ENCODE data around the gene SLC6A1. TPM values are rescaled to one million over a fixed set of nuclear protein-coding genes. Genes with fewer than 3 reads are reported as not detected.

Gene SLC6A1
- total RNA-seq, 1 experiment from 2014 or later, result not detected

DNA sequence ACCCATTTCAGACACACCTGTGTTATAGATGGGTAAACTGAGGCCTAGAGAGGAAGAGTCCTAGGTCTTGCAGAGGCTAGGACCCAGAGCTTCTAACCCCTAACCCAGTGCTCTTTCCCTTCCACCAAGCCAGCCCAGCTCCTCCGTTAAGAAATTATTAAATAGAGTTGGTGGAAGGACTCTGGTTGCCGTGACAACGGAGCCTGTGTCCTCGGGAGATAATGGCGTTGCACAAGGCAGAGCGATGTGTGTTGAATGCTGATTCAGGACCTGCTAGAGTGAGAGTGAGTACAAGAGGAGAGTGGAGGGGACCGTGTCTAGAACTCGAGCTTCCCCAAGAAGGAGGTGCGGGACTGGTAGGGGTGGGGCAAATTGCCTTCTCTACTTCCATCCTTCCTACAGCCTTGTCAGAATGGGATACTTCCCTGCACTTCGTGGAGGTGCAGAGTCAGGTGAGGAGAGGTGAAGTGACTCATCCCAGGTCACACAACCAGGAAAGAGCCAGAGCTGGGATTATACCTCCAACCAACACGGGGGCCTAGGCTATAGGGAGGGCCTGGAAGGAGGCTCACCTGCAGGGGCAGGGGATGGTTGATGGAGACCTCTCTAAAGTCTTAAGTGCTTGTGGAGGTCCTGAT is 8.6 kb downstream of the SLC6A1 start (continued):
- TF ChIP-seq EZH2 (IDR thresholded peaks at IDR 0.05), result no peak
- TF ChIP-seq ZFX (IDR thresholded peaks at IDR 0.05), result no peak
- TF ChIP-seq SP1 (IDR thresholded peaks at IDR 0.05; ENCODE audit: low read depth), result no peak
- TF ChIP-seq ELF1 (IDR thresholded peaks at IDR 0.05; ENCODE audit: borderline replicate concordance, low read depth), result no peak
- no peak for TF ChIP-seq SIN3A (IDR thresholded peaks at IDR 0.05; ENCODE audit: low read depth)

DNA sequence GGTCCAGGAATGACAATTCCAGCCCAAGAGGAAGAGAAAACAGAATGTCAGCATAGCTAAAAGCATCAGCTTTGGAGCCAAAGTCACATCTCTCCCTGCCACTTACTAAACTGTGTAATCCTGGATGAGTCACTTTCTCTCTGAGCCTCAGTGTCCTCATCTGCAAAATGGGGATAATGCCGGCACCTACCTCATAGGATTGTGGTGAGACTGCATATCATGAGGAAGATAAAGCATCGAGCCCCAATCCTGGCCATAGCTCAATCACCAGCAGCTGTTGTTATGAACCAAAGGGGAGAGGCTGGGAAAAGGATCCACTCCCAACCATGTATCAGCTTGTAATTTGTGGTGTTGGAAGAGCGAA is 9.1 kb downstream of the SLC6A1 start:
- no peaks in the 10 kb centered on the region for H3K9me3 ChIP-seq (ENCODE audit: control insufficient read depth in 1 of 2, insufficient read depth in 1 of 2, low read depth in 1 of 2, low read length in 2 of 2)
- peaks cover 34% of the 10 kb centered on the region; the same call in 1 of the 2 replicates for H3K27me3 ChIP-seq (ENCODE audit: insufficient read depth, low read length)
- no peak overlapping the region for H3K9ac ChIP-seq (ENCODE audit: low read length)
- H3K9me2 ChIP-seq (ENCODE audit: insufficient read depth), result no peaks in the 10 kb centered on the region
- POLR2A ChIA-PET, result no interaction called here
- RAD21 ChIA-PET (ENCODE audit: low non-redundant PET in 1 of 2, low total read pairs in 2 of 2, uncharacterized antibody in 2 of 2, unreplicated experiment in 2 of 2), result no interaction called here
- intact Hi-C loops (cut with micrococcal nuclease), result no loop called here
- H3K79me2 ChIP-seq (ENCODE audit: insufficient read depth, low read length), result no peaks in the 10 kb centered on the region
- TF ChIP-seq FOSL1 (IDR thresholded peaks at IDR 0.05; ENCODE audit: low read depth) (no peak), YY1 (IDR thresholded peaks at IDR 0.05; ENCODE audit: extremely low read depth, insufficient replicate concordance, low read depth, low read length) (no peak), RAD21 (IDR thresholded peaks at IDR 0.05; ENCODE audit: low read depth) (no peak), EGR1 (IDR thresholded peaks at IDR 0.05; ENCODE audit: low read depth) (no peak), ZFX (IDR thresholded peaks at IDR 0.05) (no peak), TCF7L2 (IDR thresholded peaks at IDR 0.05; ENCODE audit: borderline replicate concordance, extremely low read depth, insufficient read depth, insufficient read length) (no peak)
- TF ChIP-seq, protein P1, sequence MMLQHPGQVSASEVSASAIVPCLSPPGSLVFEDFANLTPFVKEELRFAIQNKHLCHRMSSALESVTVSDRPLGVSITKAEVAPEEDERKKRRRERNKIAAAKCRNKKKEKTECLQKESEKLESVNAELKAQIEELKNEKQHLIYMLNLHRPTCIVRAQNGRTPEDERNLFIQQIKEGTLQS (IDR thresholded peaks at IDR 0.05), result no peak
- TF ChIP-seq, protein P2, sequence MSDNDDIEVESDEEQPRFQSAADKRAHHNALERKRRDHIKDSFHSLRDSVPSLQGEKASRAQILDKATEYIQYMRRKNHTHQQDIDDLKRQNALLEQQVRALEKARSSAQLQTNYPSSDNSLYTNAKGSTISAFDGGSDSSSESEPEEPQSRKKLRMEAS (IDR thresholded peaks at IDR 0.05), result no peak
- ATAC-seq (no peak), DNase-seq (ENCODE audit: low read depth, low spot score) (no peak)
- no peak overlapping the region for H3K4me2 ChIP-seq (ENCODE audit: low read length)
- H3K36me3 ChIP-seq (ENCODE audit: control insufficient read depth in 1 of 2, insufficient read depth in 2 of 2, low read length in 2 of 2), result no peaks in the 10 kb centered on the region
- BruUV-seq (replicated peaks), result no TSS peak
- no peak overlapping the region for H3K4me3 ChIP-seq (replicated peaks in 1 of 2; ENCODE audit: low read depth in 1 of 2, low read length in 2 of 2)
- no peak overlapping the region for H3K27ac ChIP-seq (ENCODE audit: low read depth, low read length)
- H4K20me1 ChIP-seq (ENCODE audit: insufficient read depth), result no peaks in the 10 kb centered on the region
- no peak overlapping the region for H2AFZ ChIP-seq (ENCODE audit: low read depth, low read length, poor library complexity, severe bottlenecking)
- CTCF ChIA-PET, result no interaction called here
- H3K4me1 ChIP-seq (ENCODE audit: control insufficient read depth in 1 of 2, insufficient read depth in 2 of 2, low read length in 2 of 2), result 0 out of 4 replicates have a peak, but pooled peaks cover 0 to 4% of the 10 kb centered on the region in 2 experiments

Measured in HCT116 (cell line).